ENCODE data around the gene MYO10.

Gene MYO10

GRCh38 chr5:16943846-16944678 is 8.0 kb upstream of the MYO10 start:
- DNase-seq (ENCODE audit: low spot score) = no peak

GRCh38 chr5:16937503-16938161 is 1.5 kb upstream of the MYO10 start:
- no peak for DNase-seq (ENCODE audit: low spot score)

DNA sequence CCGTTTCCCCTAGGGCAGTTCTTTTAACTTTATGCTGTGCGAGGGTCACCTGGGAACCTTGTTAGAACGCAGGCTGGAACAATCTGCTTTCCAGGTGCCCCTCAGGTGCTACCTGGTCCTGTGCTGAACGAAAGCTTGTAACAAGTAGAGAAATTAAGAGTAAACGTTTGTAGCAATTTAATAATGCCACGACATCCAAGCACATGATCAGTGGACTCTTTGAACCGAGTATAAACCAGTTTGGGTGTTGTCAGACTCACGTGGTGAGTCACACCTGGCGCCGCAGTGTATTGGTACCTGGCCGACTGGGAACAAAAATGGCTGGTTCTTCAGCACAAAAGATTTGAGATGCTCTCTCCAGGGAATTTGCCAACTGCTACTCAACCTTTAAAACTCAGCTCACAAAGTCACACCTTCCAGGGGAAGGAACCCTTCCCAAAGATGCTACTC is 926 bp upstream of the MYO10 start:
- DNase-seq (ENCODE audit: low spot score) = no peak

- peak; percentile 47 for DNase-seq (ENCODE audit: low spot score)
These were observed 598 bp downstream of the MYO10 start for GRCh38 chr5:16935231-16936149.

DNA sequence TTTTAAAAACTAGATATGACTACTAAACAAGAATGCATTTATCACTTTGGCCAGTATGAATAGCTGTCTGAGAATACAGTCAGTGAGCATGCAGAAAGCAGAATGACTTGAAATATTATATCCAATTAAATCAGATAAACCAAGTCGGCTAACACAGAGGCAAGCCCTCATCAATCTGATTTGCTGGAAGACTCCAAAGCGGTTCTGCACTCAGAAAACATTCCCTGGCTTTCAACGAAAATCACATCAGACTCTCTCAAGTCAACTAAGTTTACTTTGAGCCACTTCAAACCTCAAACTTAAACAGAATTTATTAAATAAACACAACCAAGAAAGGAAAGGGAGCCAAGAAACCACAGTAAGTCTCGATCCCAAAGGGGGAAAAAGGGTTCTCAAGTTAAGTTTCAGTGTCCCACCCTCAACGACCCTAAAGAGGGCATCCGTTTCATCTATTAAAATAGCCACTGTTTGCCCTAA is 1.4 kb downstream of the MYO10 start:
- no peak for DNase-seq (ENCODE audit: low spot score)

- peak; percentile 75 for DNase-seq (ENCODE audit: low spot score)
These were observed 2.0 kb downstream of the MYO10 start for GRCh38 chr5:16934123-16934522.

DNA sequence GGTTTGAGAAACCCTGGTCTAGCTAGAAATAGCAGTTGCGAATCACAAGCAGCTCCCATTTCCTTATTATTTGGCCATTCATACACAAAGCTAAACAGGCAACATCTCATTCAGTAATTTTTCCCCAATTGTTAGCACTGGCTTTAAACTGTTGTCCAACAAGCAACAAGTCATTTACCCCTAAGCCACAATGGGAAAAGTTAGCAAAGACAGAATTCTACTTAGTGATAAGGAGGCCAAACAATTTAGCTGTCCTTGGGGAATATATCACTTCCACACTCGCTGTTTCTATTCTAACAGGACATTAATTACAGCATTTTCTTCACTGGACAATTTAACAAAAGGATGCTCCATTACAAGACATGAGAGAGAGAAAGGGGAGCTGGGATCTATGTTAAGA is 2.8 kb downstream of the MYO10 start:
- DNase-seq (ENCODE audit: low spot score) = no peak

DNA sequence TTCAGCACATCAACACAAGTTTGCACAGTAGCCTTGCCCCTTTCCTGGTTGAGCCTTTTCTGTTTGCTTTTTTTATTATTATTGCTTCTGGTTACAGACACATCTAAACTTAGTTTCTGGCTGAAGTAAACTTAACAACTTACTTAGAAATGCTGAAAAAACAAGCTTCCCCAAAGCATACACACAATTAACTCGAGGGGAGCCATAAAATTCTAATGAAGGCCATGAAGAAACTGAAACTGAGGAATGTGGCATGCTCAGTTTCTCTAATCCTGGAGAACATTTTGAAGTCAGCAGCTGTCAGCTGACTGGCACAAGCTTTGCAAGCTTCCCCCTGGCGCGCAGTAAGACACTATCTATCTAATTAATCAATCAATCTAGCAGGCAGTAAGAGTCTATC is 3.7 kb downstream of the MYO10 start:
- no peak for DNase-seq (ENCODE audit: low spot score)

DNA sequence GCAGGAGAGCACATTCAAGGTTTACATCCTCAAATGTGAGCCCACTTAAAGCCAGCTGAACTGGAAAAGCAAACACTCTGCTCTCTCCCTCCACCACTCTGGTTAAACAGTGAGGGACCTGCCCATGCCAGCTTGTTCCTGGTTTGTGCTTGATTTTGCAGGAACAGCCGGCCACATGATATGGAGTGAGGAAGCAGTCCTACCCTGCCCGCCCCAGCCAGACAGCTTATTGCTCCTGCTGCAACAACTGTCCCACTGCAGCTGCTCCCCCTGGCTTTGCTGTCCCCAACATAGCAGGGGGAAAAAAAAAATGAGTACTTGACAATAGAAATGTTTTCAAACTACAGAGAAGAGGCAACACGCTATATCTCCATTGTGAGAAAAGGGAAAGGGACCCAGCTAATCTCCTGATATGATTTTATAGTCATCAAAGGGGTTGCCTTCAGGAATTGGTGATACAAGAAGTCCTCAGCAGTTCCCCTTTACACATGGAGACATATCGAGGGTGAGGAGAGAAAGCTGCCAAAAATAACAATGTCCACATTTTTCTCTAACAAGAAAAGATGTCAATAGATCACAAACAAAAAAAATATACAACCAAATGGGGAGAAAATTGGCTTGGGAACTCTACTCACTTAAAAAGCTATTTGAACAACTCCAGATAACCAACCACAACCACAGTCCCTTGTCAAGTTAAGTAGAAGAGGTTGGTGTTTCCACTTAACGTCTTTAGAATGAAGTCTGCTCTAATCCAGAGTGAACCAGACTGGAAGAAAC is 4.6 kb downstream of the MYO10 start:
- DNase-seq (ENCODE audit: low spot score) = no peak

DNA sequence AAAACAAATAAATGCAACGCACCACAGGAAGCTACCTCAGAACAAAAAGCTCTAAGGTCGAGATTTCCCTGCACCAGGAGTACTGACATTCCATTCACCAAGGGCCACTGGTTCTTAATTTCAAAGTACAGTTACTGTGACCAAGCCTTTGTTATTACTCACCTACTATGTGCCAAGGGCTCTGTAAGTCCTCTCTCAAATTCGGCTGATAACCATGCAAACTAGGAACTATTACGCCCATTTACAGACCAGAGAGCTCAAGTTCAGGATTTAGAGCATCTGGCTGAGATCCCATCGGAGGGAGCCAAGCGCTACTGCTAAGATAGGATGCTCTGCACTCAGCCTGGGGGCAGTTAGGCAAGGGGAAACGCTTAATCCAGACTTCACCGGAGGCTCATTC is 5.6 kb downstream of the MYO10 start:
- DNase-seq (ENCODE audit: low spot score) = no peak

DNA sequence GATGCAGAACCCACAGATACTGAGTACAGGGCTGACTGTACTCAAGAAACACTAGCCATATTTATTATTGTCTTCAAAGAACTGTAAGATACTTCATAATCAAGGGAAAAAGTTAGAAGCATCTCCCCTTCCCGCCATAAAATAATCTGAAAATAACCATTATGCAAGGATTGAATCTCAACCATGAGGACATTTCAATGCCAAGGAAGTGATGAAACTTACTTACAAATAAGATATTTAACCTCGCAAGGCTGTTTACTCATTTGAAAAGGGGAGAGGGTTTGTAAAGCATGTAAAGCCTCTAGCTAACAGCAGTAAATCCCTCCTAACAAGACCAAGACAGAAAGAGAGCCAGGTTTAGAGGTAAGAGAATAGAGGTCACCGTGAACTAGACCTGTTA is 6.3 kb downstream of the MYO10 start:
- DNase-seq (ENCODE audit: low spot score) = no peak

- no peak for DNase-seq (ENCODE audit: low spot score)
These were observed 6.7 kb downstream of the MYO10 start for GRCh38 chr5:16929347-16929746.

DNA sequence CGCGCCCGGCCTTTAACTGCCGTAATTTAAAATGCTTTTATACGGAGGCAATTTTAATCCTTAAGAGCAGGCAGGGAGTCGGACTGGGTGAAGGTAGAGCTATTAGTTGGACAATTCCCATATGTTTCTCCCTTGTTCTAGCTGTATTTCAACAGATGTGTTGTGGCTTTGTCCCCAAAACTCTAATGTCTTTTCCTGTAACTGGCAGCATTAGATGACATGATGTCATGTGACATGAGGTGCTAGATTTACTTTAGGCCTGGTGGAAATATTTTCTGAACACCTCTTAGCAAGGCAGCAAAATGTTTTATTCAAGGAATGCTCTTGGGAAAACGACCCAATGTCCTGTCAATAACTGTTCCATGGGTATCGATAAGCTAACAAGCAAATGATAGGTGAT is 8.5 kb downstream of the MYO10 start:
- DNase-seq (ENCODE audit: low spot score) = no peak

- no peak for DNase-seq (ENCODE audit: low spot score)
These were observed 9.7 kb downstream of the MYO10 start for GRCh38 chr5:16926417-16926816.

DNA sequence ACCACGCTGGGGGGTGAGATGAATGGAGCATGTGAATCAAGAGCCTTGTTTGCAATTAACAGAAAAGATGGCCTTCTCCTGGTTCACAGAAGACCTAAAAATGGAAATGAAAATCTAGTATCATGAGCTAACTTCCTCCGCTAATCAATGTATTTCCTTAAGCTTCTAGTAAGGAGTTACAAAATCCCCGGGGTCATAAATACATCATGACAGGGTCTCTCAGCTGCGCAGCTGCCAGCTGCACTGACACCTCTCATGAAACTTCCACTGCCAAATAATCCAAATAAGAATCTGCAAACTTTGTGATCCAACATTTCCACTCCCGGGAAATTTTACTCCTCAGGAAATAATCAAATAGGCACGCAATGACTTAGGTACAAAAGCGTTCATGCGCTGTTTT is 11.9 kb downstream of the MYO10 start:
- no peak for DNase-seq (ENCODE audit: low spot score)

DNA sequence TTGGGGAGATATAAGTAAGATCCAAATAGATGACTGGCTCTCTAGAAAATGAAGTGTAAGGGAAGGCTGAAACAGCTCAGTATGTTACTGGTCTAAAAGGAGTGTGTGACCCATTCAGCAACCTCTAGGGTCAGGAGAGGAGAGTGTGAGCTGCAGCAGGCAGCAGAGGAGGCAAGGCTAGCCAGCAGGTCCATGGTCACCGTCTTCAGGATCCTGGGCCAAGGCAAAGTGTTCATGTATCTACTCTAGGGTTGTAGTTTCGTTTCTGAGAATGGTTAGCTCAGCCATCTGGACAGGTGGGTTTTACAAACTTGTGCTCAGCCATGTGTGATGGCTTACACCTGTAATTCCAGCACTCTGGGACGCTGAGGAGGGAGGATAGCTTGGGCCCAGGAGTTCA is 13.7 kb downstream of the MYO10 start:
- no peak for DNase-seq (ENCODE audit: low spot score)

GRCh38 chr5:16921211-16921610 is 14.9 kb downstream of the MYO10 start:
- no peak for DNase-seq (ENCODE audit: low spot score)

DNA sequence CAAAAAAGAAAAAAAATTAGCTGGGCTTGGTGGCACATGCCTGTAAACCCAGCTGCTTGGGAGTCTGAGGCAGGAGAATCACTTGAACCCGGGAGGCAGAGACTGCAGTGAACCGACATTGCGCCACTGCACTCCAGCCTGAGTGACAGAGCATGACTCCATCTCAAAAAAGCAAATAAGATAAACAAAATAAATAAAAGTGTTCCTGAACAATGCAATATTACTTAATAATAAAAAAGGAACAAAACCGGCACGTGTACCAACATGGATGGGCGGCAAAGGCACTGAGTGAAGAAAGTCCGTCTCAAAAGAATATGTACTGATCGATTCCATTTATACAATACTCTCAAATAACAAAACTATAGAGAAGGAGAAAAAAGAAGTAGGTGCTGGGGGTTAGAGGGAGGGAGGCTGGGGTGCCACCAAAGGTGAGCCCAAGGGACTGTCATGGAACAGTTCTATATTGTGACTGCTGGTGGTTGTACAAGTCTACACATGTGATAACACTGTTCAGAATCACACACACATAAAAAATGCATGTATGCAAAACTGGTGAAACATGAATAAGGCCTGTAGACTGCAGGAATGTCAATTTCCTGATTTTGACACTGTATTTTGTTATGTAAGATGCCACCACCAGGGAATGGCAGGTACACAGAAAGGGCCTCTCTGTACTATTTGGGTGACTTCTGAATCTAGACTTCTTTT is 15.8 kb downstream of the MYO10 start:
- DNase-seq (ENCODE audit: low spot score) = no peak

- no peak for DNase-seq (ENCODE audit: low spot score)
These were observed 17.0 kb downstream of the MYO10 start for GRCh38 chr5:16918891-16919671.

DNA sequence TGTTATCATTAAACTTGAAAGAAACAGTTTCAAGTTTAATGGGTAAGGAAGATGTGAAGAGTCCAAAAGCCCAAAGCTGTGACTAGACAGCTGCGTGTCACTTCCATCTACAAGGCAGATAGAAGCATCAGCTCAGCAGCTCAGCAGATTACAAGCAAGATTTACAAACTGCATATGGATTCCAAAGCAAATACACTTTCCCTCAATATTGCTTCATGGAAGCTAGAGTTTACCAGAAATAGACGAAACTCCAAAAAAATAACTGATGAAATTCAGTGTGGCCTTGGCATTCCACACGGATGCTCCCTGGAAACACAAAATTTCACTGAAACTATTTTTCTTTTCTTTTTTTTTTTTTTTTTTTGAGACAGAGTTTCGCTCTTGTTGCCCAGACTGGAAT is 17.9 kb downstream of the MYO10 start:
- DNase-seq (ENCODE audit: low spot score) = no peak
